HG03521 (cell line): ENCODE measurements around the gene COL8A2.

Experiments used
- ATAC-seq: cut with Tn5 transposase; IDR thresholded peaks from one replicate; pipeline ENCODE4 v1.9.1; 2021; ENCODE audit warnings: mild to moderate bottlenecking, moderate library complexity; ENCODE audit not compliant: unreplicated experiment

The COL8A2 gene

GRCh38 chr1:36115200-36115669 lies 9.8 kb downstream of the COL8A2 start:
- ATAC-seq = no peak

DNA sequence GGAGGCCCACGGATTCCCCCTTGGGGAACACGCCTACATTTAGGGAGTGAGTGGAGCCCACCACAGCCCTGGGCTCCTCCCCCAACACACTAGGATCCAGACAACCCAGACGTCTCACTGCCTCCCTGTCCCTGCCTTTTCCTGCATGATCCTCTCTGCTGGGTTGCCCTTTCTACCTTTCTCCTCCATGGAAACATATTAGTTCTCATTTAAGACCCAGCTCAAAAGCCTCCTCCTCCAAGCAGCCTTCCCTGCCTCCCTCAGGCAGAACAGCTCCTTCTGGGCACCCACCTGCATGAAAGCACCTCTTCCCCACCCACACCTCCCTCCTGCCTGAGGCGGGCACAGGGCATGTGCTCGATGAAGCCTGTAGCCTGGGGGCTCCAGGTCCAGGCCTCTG lies 10.7 kb downstream of the COL8A2 start:
- ATAC-seq = no peak

DNA sequence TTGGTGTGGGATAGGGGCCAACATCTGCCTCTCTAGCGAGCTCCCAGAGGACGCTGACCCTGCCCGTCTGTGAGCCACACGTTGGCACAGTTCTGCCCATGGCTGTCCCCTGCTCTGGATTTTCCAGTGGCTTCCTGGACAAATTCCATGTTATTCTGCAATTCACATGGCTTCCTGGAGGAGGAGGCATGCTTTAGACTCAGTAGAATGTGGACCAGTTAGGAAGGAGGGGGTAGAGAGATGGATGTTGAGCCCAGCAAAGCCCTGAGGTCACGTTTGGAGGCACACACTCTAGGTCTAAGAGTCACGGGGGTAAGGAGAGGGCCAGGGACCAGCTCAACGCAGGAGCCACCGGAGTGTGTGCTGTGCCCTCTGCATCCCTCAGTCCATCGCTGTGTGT lies 12.2 kb downstream of the COL8A2 start:
- no peak for ATAC-seq

DNA sequence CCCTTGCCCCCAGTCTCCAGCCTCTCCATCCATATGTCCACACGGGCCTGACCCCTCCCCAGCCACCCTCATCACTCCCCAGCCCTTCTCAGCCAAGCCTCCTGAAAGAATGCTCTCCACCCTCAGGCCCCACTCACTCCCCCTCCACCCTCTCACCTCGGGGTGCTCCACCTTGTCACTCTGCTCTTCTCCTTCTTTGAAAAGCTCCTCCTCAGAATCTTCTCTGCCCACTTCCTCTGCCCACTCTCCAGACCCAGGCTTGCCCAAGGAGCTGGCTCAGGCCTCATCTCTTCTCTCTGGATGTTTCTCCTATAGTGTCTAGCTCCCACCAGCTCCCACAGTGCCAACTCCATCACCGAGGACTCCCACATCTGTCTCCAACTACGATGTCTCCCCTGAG lies 13.9 kb downstream of the COL8A2 start:
- ATAC-seq = no peak

DNA sequence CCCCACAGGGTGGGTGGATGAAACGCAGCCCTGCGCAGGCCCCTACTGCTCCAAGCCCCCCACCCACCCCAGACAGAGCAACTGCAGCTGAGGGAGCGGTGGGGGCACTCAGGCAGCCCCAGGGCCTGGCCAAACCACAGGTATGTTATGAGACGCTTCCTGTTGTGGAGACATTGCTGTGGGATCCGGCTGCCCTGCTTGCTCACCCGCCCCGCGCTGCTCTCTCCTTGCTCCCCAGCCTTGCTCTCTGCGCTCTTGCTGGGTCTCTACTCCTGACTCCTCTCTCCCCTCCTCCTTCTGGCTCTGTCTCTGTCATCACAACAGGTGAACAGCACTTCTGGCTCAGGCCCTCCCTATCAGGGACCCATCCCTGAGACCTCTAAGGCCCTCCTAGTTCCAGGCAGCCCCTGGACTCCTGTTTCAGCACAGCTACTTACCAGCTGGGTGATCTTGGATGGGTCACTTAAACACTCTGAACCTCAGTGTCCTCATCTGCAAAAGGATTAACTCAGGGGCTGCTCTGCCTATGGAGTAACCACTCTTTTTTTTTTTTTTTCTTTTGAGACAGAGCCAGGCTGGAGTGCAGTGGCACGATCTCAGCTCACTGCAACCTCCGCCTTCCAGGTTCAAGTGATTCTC lies 15.9 kb downstream of the COL8A2 start:
- ATAC-seq = no peak

- no peak for ATAC-seq
Observed at GRCh38 chr1:36108314-36108713, 16.7 kb downstream of the COL8A2 start.

- no peak for ATAC-seq
Observed at GRCh38 chr1:36107394-36107793, 17.6 kb downstream of the COL8A2 start.

DNA sequence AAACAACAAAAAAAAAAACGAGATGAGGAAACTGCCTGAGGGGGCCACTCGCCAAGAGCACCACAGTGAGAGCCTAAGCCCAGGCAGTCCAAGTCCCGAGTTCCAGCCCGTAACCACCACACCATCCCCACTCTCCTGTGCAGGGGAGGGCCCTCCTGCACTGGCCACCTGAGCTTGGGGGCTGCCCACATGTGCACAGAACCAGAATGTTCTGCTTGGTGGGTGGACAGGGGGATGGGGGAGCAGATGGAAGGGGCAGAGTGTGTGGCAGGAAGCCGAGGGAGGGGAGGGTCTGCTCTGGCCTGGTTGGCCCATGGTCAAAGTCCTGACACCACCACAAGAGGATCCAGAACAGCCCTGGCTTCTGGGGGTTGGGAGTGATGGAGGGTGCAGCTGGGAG lies 18.8 kb downstream of the COL8A2 start:
- ATAC-seq = no peak

DNA sequence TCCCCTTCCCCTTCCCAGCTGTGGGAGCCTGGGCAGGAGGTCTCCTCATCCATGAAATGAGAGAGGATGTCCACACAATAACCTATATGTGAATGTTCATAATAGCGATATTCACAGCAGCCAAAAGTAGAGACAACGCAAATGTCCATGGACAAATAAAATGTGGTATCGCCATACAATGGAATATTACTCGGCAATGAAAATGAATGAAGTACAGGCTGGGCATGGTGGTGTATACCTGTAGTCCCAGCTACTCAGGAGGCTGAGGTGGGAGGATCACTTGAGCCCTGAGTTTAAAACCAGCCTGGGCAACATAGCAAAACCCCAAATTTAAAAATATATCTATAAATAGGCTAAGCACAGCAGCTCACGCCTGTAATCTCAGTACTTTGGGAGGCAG lies 23.5 kb downstream of the COL8A2 start:
- no peak for ATAC-seq

- no peak for ATAC-seq
Observed at GRCh38 chr1:36100376-36100775, 24.6 kb downstream of the COL8A2 start.

GRCh38 chr1:36099681-36100341 lies 25.2 kb downstream of the COL8A2 start:
- no peak for ATAC-seq

DNA sequence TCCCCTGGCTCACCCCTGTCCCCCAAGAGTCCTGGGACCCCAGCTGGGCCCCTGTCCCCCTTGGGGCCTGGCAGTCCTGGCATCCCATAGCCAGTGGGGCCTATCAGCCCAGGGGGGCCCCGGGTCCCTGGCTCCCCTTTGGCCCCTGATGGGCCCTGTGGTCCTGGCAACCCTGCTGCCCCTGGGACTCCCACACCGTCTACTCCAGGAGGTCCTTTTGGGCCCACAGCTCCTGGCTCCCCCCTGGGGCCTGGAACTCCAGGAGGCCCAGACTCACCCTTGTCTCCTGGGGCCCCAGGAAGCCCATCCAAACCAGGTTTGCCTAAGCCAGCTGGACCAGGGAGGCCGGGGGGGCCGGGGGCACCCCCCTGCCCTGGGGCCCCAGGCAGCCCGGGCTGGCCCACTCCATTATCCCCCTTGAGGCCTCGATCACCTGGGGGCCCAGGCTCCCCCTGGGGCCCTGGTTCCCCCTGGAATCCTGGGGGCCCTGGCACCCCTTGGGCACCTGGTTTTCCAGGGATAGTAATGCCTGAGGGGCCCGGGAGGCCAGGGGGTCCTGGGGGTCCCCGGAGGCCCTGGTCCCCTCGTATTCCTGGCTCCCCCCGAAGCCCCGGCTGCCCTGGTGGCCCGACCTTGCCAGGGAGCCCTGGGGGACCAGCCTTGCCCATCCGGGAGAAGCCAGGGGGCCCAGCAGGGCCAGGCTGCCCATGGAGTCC lies 26.2 kb downstream of the COL8A2 start:
- no peak for ATAC-seq

DNA sequence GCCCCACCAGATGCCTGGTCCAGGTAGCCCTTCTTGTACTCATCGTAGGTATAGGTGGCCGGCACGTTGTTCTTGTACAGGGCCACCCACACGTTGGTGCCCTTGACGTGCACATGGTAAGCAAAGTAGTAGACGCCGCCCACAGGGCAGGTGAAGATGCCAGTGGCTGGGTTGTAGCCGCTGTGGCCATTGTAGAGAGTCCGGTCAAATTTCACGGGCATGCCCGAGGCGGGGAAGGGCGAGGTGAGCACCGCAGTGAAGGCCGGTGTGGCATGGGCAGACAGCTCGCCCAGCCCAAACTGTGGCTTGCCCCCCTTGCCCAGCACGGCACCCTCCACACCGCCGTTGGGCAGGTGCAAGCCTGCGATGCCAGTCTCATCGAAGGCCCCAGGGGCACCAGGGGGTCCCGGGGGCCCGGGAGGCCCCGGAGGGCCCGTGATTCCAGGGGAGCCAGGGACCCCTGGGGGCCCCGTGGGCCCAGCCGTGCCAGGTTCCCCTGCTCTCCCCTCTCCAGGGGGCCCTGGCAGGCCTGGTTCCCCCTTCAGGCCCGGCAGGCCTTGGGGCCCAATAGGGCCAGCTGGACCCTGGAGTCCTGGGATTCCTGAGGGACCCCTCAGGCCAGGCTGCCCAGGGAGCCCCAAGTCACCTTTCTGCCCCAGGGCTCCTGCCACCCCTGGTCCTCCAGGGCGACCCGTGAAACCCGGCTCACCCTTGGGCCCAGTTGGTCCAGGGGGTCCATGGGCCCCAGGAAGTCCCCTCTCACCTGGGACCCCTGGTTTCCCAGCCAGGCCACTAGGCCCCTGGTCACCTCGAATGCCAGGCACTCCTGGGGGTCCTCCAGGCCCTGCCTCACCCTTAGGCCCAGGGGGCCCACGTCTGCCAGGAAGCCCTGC lies 27.1 kb downstream of the COL8A2 start:
- ATAC-seq = no peak

GRCh38 chr1:36096500-36097432 lies 28.3 kb downstream of the COL8A2 start:
- ATAC-seq = no peak

GRCh38 chr1:36095760-36096405 lies 29.1 kb downstream of the COL8A2 start:
- no peak for ATAC-seq

GRCh38 chr1:36094621-36095061 lies 30.4 kb downstream of the COL8A2 start:
- no peak for ATAC-seq

- no peak for ATAC-seq
Observed at GRCh38 chr1:36093929-36094328, 31.1 kb downstream of the COL8A2 start.

DNA sequence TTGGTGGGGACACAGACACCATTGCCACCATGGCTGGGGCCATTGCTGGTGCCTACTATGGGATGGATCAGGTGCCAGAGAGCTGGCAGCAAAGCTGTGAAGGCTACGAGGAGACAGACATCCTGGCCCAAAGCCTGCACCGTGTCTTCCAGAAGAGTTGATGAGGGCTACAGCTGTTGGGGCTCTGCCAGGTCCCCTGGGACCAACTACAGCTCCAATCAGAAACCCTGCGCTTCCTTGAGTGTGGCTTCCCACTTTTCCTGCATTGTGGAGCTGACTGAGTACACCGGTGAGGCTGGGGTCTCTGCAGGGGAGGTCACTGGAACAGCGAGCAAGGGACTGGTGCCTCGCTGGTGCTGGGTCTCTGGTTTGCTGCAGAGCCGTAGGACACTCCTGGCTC lies 31.8 kb downstream of the COL8A2 start:
- ATAC-seq = no peak

DNA sequence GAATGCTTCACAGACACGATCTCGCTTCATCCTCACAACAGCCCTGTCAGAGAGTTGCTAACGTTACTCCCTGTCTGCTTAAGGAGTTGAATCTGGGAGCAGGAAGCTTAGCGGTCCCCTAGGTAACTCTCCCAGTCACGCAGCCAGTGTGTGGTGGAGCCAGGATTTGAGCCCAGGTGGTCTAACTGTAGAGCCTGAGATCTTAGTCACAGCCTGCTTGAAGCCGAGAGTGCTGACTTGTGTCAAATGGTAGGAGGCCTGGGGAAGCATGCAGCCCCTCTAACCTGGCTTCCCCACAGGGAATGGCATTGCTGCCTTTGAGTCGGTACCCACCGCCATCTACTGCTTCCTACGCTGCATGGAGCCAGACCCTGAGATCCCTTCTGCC lies 32.2 kb downstream of the COL8A2 start:
- ATAC-seq = no peak
